Bronchial epithelial cell (primary cell): Measurements from ENCODE around the gene ELF3. TPM values are rescaled to one million over a fixed set of nuclear protein-coding genes. Genes with fewer than 3 reads are reported as not detected.

Experiments used
- DNase-seq: peaks from one replicate; pipeline ENCODE4 v3.0.0-alpha.2; 2010; ENCODE audit warnings: low read depth
- FAIRE-seq: peaks from 2 replicates; lab custom pipeline; 2011; peaks lifted over from hg19 to GRCh38; lab: Jason Lieb, UNC
- H3K27me3 ChIP-seq: 2 replicates; pipeline ENCODE4 v1.5.1; 2011; ENCODE audit warnings: low read length; ENCODE audit not compliant: control insufficient read depth, insufficient read depth
- H3K36me3 ChIP-seq: 2 replicates; pipeline ENCODE4 v1.5.1; 2011; ENCODE audit warnings: low read length; ENCODE audit not compliant: control insufficient read depth, insufficient read depth
- H3K4me3 ChIP-seq: 2 replicates; pipeline ENCODE4 v1.5.1; 2011; ENCODE audit warnings: mild to moderate bottlenecking, low read depth, low read length, control low read depth
- CTCF ChIP-seq: IDR thresholded peaks from 2 replicates; pipeline ENCODE4 v1.5.1; 2011; ENCODE audit warnings: mild to moderate bottlenecking, moderate library complexity, low read length, control low read depth, inconsistent platforms; ENCODE audit not compliant: insufficient read depth, severe bottlenecking
- total RNA-seq: library from RNA; depleted of rRNA; stranded (reverse); fragments of >200 nt; gene quantifications from 2 replicates; pipeline ENCODE4 v1.2.1, GENCODE V29; 2014

ELF3 gene
- total RNA-seq, 1 donor from 2014 or later = 66.1 TPM

DNA sequence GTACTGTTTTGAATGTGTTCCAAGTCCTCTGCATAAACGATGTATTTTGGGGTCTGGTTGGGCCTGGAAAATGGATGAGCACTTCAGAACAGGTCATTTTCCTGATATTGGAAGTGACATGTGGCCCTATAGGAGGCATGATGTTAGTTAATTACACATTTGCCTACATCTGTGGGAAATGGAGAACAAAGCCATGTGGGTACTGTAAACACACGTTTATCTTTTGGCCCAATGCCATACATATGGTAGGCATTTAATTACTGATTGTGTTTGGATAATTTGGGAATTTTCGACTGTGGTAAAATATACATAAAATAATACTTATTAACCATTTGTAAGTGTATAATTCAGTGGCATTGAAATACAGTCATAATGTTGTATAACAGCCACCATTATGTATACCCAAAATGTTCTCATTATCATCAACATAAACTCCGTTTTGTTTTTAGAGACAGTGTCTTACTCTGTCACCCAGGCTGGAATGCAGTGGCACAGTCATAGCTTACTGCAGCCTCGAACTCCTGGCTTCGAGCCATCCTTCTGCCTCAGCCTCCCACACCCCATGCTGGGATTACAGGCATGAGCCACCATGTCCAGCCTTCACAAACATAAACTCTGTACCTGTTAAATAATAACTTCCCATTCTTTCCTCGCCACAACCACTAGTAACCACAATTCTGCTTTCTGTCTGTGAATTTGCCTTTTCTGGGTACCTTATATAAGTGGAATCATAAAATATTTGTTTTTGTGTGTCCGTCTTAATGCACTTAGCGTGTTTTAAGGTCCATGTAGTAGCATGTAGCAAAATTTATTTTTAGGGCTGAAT is 39.8 kb upstream of the ELF3 start:
- no peak overlapping the region for H3K4me3 ChIP-seq
- no peak for TF ChIP-seq CTCF
- peaks cover 5% of the 10 kb centered on the region for H3K36me3 ChIP-seq
- FAIRE-seq (no peak), DNase-seq (peak; percentile 7)
- H3K27me3 ChIP-seq = no peaks in the 10 kb centered on the region

GRCh38 chr1:201982082-201982622 is 28.2 kb upstream of the ELF3 start:
- Histone ChIP-seq H3K4me3 (peak overlapping the region; percentile 83), H3K36me3 (peaks cover 1% of the 10 kb centered on the region), H3K27me3 (no peaks in the 10 kb centered on the region)
- FAIRE-seq (no peak), DNase-seq (peak; percentile 33)
- no peak for TF ChIP-seq CTCF

GRCh38 chr1:201982623-201983379 is 27.6 kb upstream of the ELF3 start, which contains the start of gene RNPEP:
RNPEP (plus strand) TSS chr1:201982648; CDS start chr1:201982667, 19 bp downstream.
- TF ChIP-seq CTCF = peak; percentile 30
- H3K4me3 ChIP-seq = peak within 1 kb of the TSS; percentile 83
- H3K27me3 ChIP-seq = no peaks in the 10 kb centered on the region
- peaks cover 1% of the 10 kb centered on the region for H3K36me3 ChIP-seq
- DNase-seq (peak; percentile 38), FAIRE-seq (no peak)

DNA sequence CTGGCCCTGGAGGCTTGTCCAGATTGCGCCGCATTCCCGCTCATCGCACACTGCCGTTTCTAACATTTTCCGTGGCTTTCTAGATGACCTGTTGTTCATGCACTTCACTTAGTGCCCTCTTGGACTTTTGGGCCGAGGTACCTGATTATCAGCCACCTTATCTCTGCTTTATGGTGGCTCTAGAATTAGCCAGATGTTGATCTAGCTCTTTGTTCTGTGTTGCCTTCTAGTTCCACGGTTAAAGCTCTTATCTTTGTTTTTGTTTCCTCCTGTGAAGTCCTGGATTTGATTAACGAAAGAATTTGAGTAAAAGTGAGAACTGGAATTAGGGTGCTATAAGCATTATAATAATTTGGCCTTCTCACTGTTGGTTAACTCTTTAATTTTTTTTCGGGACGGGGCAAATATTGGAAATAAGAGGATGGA is 27.0 kb upstream of the ELF3 start:
- FAIRE-seq (no peak), DNase-seq (no peak)
- Histone ChIP-seq H3K4me3 (peak overlapping the region; percentile 83), H3K27me3 (no peaks in the 10 kb centered on the region), H3K36me3 (peaks cover 1% of the 10 kb centered on the region)
- no peak for TF ChIP-seq CTCF

DNA sequence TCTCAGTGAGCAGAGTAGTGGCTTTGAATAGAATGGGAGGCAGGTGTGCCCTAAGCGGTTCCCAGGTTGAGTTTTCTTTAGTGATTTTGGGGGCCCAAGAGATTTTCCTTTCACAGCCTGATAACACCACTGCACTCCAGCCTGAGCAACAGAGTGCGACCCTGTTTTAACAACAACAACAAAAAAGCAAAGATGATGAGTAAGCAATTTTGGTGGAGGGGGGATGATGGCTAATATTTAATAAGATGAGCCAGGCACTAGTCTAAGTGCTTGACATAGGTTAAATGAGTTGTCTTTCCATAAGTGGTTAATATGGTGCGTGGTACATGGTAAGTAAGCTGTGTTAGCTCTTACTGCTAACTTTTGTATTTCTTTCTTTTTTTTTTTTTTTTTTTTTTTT is 25.9 kb upstream of the ELF3 start:
- H3K36me3 ChIP-seq = peaks cover 3% of the 10 kb centered on the region
- DNase-seq (no peak), FAIRE-seq (no peak)
- TF ChIP-seq CTCF = no peak
- H3K27me3 ChIP-seq = no peaks in the 10 kb centered on the region
- H3K4me3 ChIP-seq = no peak overlapping the region
